RWPE2 (cell line): ENCODE measurements around the gene CFAP43.

Experiments used
- ATAC-seq: fragments of 200-7000 bp; cut with Tn5 transposase; 3 replicates; pipeline ENCODE4 v1.9.1; 2021; ENCODE audit warnings: low read depth
- DNase-seq: peaks from one replicate; pipeline ENCODE4 v3.0.0-alpha.2; 2020; ENCODE audit warnings: low spot score
- H3K27ac ChIP-seq: fragments of 450-650 bp; 2 replicates; pipeline ENCODE4 v1.5.1; 2017; ENCODE audit warnings: mild to moderate bottlenecking; ENCODE audit not compliant: poor library complexity, severe bottlenecking
- H3K27me3 ChIP-seq: fragments of 250-450 bp; sonication (Bioruptor Pico); 2 replicates; pipeline ENCODE4 v1.5.1; 2021; ENCODE audit warnings: mild to moderate bottlenecking, moderate library complexity; ENCODE audit not compliant: insufficient read depth, poor library complexity, severe bottlenecking
- H3K36me3 ChIP-seq: fragments of 250-450 bp; sonication (Bioruptor Pico); 2 replicates; pipeline ENCODE4 v1.5.1; 2020; ENCODE audit warnings: low read depth, mild to moderate bottlenecking, moderate library complexity
- H3K4me1 ChIP-seq: fragments of 250-450 bp; sonication (Bioruptor Pico); 2 replicates; pipeline ENCODE4 v1.5.1; 2021; ENCODE audit warnings: mild to moderate bottlenecking, moderate library complexity; ENCODE audit not compliant: insufficient read depth, poor library complexity, severe bottlenecking
- H3K4me3 ChIP-seq: fragments of 250-450 bp; sonication (Bioruptor Pico); 2 replicates; pipeline ENCODE4 v1.5.1; 2021; ENCODE audit warnings: mild to moderate bottlenecking, moderate library complexity; ENCODE audit not compliant: severe bottlenecking
- H3K9me3 ChIP-seq: fragments of 250-450 bp; sonication (Bioruptor Pico); 2 replicates; pipeline ENCODE4 v1.5.1; 2021; ENCODE audit warnings: mild to moderate bottlenecking, moderate library complexity; ENCODE audit not compliant: severe bottlenecking
- TF ChIP-seq, protein P1 (sequence below): fragments of 450-650 bp; IDR thresholded peaks from one replicate; pipeline ENCODE4 v1.5.1; 2017; ENCODE audit warnings: mild to moderate bottlenecking, moderate library complexity; ENCODE audit not compliant: poor library complexity, severe bottlenecking

CFAP43 gene

DNA sequence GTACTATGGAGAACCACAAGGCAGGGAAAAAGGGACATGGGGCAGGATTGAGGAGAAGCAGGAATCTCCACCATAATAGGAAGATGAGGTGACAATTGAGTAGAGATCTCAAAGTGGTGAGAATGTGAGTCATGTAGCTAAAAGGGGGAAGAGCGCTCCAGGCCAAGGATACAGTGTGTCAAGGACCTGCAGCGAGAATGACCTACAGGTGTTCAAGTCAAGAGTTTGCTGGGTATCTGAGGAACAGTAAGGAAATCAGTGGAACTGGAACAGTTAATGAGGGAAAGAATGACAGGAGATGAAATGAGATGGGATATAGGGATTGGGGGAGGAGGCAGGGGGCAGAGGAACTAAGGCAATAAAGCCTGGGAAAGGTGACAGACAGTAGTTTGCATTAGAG, 76.6 kb downstream of the CFAP43 start:
- ATAC-seq (no peak), DNase-seq (no peak)
- Histone ChIP-seq H3K36me3 (no peaks in the 10 kb centered on the region), H3K9me3 (peaks cover 5% of the 10 kb centered on the region), H3K4me3 (no peak overlapping the region), H3K27ac (no peak overlapping the region), H3K27me3 (peaks cover 8% of the 10 kb centered on the region), H3K4me1 (no peaks in the 10 kb centered on the region)
- TF ChIP-seq, protein P1, sequence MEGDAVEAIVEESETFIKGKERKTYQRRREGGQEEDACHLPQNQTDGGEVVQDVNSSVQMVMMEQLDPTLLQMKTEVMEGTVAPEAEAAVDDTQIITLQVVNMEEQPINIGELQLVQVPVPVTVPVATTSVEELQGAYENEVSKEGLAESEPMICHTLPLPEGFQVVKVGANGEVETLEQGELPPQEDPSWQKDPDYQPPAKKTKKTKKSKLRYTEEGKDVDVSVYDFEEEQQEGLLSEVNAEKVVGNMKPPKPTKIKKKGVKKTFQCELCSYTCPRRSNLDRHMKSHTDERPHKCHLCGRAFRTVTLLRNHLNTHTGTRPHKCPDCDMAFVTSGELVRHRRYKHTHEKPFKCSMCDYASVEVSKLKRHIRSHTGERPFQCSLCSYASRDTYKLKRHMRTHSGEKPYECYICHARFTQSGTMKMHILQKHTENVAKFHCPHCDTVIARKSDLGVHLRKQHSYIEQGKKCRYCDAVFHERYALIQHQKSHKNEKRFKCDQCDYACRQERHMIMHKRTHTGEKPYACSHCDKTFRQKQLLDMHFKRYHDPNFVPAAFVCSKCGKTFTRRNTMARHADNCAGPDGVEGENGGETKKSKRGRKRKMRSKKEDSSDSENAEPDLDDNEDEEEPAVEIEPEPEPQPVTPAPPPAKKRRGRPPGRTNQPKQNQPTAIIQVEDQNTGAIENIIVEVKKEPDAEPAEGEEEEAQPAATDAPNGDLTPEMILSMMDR, result no peak

DNA sequence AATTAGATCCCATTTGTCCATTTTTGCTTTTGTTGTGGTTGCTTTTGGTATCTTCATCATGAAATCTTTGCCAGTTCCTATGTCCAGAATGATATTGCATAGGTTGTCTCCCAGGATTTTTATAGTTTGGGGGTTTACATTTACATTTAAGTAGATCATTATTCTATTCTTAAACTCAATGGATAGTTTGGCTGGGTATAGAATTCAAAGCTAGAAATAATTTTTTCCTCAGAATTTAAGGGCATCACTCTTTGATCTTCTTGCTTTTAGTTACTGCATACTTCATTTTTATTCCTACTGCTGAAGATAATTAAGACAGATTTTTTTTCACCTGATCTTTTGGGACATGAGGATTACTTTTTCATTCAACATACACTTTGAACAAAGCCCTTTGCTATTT, 80.4 kb downstream of the CFAP43 start:
- H3K9me3 ChIP-seq, result peaks cover 5% of the 10 kb centered on the region
- H3K4me3 ChIP-seq, result no peak overlapping the region
- H3K27me3 ChIP-seq, result no peaks in the 10 kb centered on the region
- H3K36me3 ChIP-seq, result no peaks in the 10 kb centered on the region
- DNase-seq, result no peak
- no peak for ATAC-seq
- TF ChIP-seq, protein P1, result no peak
- H3K27ac ChIP-seq, result no peak overlapping the region
- H3K4me1 ChIP-seq, result no peaks in the 10 kb centered on the region

DNA sequence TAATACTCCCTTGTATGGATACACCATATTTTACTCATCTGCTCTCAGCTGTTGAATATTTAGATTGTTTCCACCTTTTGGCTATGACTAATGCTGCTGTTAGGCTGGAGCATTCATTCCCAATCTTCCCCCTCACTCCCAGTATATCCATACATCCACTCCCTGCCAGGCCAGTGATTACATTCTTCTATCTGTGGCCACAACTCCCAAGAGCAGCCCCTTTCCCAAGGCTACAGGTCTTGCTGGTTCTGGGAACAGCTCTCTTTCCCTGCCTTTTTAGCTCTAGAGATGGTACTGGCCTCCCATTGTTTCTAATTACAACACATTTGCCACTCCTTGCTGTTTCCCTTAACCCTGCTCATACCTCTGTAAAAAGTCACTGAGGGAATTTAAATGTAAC, 82.0 kb downstream of the CFAP43 start:
- Histone ChIP-seq H3K9me3 (peaks cover 5% of the 10 kb centered on the region), H3K4me1 (no peaks in the 10 kb centered on the region), H3K27ac (no peak overlapping the region), H3K4me3 (no peak overlapping the region), H3K27me3 (no peaks in the 10 kb centered on the region), H3K36me3 (no peaks in the 10 kb centered on the region)
- TF ChIP-seq, protein P1, result no peak
- ATAC-seq (no peak; the same call in 2 of the 3 replicates), DNase-seq (no peak)

DNA sequence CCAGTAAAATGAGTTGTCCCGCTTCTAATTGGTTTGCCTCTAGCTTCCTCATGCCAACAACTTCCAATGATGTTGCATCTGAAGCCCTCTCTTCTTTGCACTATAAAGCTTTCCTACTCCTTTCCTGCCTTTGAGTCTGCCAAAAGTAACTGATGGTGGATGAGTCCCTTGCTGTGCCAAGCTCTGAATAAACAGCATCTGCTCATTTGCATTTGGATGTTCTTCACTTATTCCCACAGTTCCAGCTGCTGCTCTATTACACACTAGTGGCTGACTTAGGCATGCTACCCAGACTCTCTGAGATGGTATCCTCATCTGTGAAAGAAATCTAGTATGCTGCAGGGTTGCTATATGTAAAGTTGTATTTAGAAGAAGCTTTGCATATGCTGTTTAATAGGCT, 85.3 kb downstream of the CFAP43 start:
- peaks cover 5% of the 10 kb centered on the region for H3K9me3 ChIP-seq
- DNase-seq (no peak), ATAC-seq (no peak)
- TF ChIP-seq, protein P1, result no peak
- H3K27me3 ChIP-seq, result no peaks in the 10 kb centered on the region
- no peak overlapping the region for H3K27ac ChIP-seq
- H3K4me3 ChIP-seq, result no peak overlapping the region
- no peaks in the 10 kb centered on the region for H3K4me1 ChIP-seq
- H3K36me3 ChIP-seq, result no peaks in the 10 kb centered on the region

DNA sequence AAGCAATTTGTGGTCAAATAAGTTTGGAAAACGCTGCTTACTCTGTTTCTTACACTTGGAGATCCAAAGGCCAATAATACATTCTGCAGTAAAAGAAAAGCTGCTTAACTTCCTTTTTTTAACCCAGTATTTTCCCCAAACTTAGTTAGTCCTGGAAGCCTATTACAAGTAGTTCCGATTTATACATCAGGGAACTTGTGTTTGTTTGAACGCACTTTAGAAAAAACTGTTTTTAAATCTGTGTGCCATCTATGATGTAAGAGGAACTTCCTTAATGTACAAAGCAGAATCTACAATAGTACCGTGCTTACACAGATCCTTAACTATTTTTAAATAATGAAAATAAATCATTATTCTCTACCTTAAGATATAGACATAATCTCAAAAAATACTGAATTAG, 87.2 kb downstream of the CFAP43 start:
- no peak overlapping the region for H3K4me3 ChIP-seq
- no peaks in the 10 kb centered on the region for H3K36me3 ChIP-seq
- no peak overlapping the region for H3K27ac ChIP-seq
- ATAC-seq, result no peak
- no peaks in the 10 kb centered on the region for H3K9me3 ChIP-seq
- no peaks in the 10 kb centered on the region for H3K4me1 ChIP-seq
- DNase-seq, result no peak
- TF ChIP-seq, protein P1, result no peak
- no peaks in the 10 kb centered on the region for H3K27me3 ChIP-seq
